Tibial nerve (tissue), 3 donors: Measurements from ENCODE around the gene ANKMY1.

Experiments
- CTCF ChIP-seq, 5 experiments: fragments of 200-600 bp in 3 of 5; fragments of 450-650 bp in 2 of 5; sonication (generic) in 3 of 5; IDR thresholded peaks; one replicate each; pipeline ENCODE4 v1.5.1; 2016 to 2019; ENCODE audit warnings: antibody characterized with exemption in 5 of 5, mild to moderate bottlenecking in 3 of 5, moderate library complexity in 2 of 5
- POLR2A ChIP-seq, 2 donors: fragments of 450-650 bp; IDR thresholded peaks; one replicate each; pipeline ENCODE4 v1.6.1; 2017; ENCODE audit warnings: antibody characterized with exemption in 2 of 2, mild to moderate bottlenecking in 2 of 2, moderate library complexity in 2 of 2

- no peak for TF ChIP-seq POLR2A (IDR thresholded peaks at IDR 0.05)
- TF ChIP-seq CTCF (IDR thresholded peaks at IDR 0.05) = no peak
Observed at GRCh38 chr2:240448387-240449274, 109.2 kb downstream of the ANKMY1 start.
